Panc1 (cell line): ENCODE measurements around the gene SULT2B1. TPM values are rescaled to one million over a fixed set of nuclear protein-coding genes. Genes with fewer than 3 reads are reported as not detected.

ENCODE experiments used
- ATAC-seq: fragments of 200-7000 bp; cut with Tn5 transposase; 2 replicates; pipeline ENCODE4 v1.9.1; 2020; ENCODE audit warnings: mild to moderate bottlenecking, moderate library complexity
- BruUV-seq: library from RNA; stranded (reverse); fragments of 400-500 nt; replicated peaks from 2 replicates; lab custom pipeline; 2021; lab: Mats Ljungman, UMichigan
- CTCF ChIA-PET: fragments of 300-600 bp; sonication (Branson Sonifier 250); formaldehyde crosslinking; loops from one replicate; lab custom pipeline; 2022; ENCODE audit warnings: antibody characterized with exemption; lab: Charles Lee
- POLR2A ChIA-PET: fragments of 300-600 bp; sonication (Branson Sonifier 250); formaldehyde crosslinking; loops from one replicate; lab custom pipeline; 2022; ENCODE audit warnings: antibody characterized with exemption; lab: Charles Lee
- DNase-seq: peaks from one replicate; pipeline ENCODE4 v3.0.0-alpha.2; 2010; ENCODE audit warnings: low read depth, low spot score
- H3K27ac ChIP-seq: 2 replicates; pipeline ENCODE4 v1.5.1; 2011; ENCODE audit warnings: mild to moderate bottlenecking, low read length, inconsistent platforms
- H3K27me3 ChIP-seq: fragments of 200-500 bp; sonication (Bioruptor generic); 2 replicates; pipeline ENCODE4 v1.6.0; 2014; ENCODE audit warnings: low read length, inconsistent platforms; ENCODE audit not compliant: control insufficient read depth, insufficient read depth
- H3K36me3 ChIP-seq: fragments of 200-500 bp; sonication (Bioruptor generic); 2 replicates; pipeline ENCODE4 v1.5.1; 2014; ENCODE audit warnings: inconsistent platforms, mild to moderate bottlenecking, low read length, moderate library complexity; ENCODE audit not compliant: control insufficient read depth, insufficient read depth
- H3K4me1 ChIP-seq: 2 replicates; pipeline ENCODE4 v1.5.1; 2011; ENCODE audit warnings: inconsistent platforms, mild to moderate bottlenecking, low read length, moderate library complexity; ENCODE audit not compliant: control insufficient read depth, insufficient read depth
- H3K4me3 ChIP-seq, 2 experiments: 2 replicates each; pipeline ENCODE4 v1.5.1; 2011 to 2012; ENCODE audit warnings: low read depth in 2 of 2, low read length in 2 of 2, mild to moderate bottlenecking in 2 of 2, inconsistent platforms in 1 of 2, moderate library complexity in 1 of 2
- H3K9me3 ChIP-seq: fragments of 200-500 bp; sonication (Bioruptor generic); 2 replicates; pipeline ENCODE4 v1.5.1; 2014; ENCODE audit warnings: low read depth, mild to moderate bottlenecking, inconsistent platforms, low read length, moderate library complexity; ENCODE audit not compliant: control insufficient read depth, insufficient read depth
- CTCF ChIP-seq: fragments of 450-650 bp; IDR thresholded peaks from 2 replicates; pipeline ENCODE4 v1.5.1; 2017; ENCODE audit warnings: mild to moderate bottlenecking
- POLR2AphosphoS5 ChIP-seq: IDR thresholded peaks from 2 replicates; pipeline ENCODE4 v1.6.1; 2012; ENCODE audit warnings: mild to moderate bottlenecking, low read depth, low read length, moderate library complexity
- REST ChIP-seq, 2 experiments: IDR thresholded peaks; 2 replicates each; pipeline ENCODE4 v1.6.1; 2011 to 2012; ENCODE audit warnings: low read depth in 2 of 2, control low read depth in 1 of 2, low read length in 1 of 2, mild to moderate bottlenecking in 1 of 2, moderate library complexity in 1 of 2; ENCODE audit not compliant: insufficient read depth in 1 of 2
- SIN3A ChIP-seq: IDR thresholded peaks from 2 replicates; pipeline ENCODE4 v1.6.1; 2012; ENCODE audit warnings: low read depth, mild to moderate bottlenecking, low read length, moderate library complexity, borderline replicate concordance; ENCODE audit not compliant: insufficient read depth
- TCF7L2 ChIP-seq: IDR thresholded peaks from 2 replicates; pipeline ENCODE4 v1.6.1; 2011; ENCODE audit warnings: mild to moderate bottlenecking, low read depth, low read length, inconsistent platforms
- in situ Hi-C: cut with HindIII; loops from 2 replicates; pipeline ENCODE4 v1.10.0; 2016; ENCODE audit warnings: low sequenced_read_pairs, low pct_unique_long_range_greater_than_20kb
- intact Hi-C: fragments of 100-400 bp; cut with micrococcal nuclease; formaldehyde crosslinking; loops from one replicate; pipeline ENCODE4 v1.10.0; 2022; ENCODE audit not compliant: unreplicated experiment
- total RNA-seq: library from RNA; stranded (reverse); gene quantifications from one replicate; pipeline ENCODE4 v1.2.1, GENCODE V29; 2021; ENCODE audit not compliant: unreplicated experiment

The SULT2B1 gene
- total RNA-seq, 1 experiment from 2014 or later, result 3.6 TPM

- in situ Hi-C loops, result no loop called here
- Histone ChIP-seq H3K9me3 (no peaks in the 10 kb centered on the region), H3K27me3 (no peaks in the 10 kb centered on the region), H3K36me3 (no peaks in the 10 kb centered on the region; the same call in 1 of the 2 replicates), H3K27ac (peak overlapping the region; percentile 90), H3K4me1 (peaks cover 22% of the 10 kb centered on the region), H3K4me3 (peak overlapping the region; percentile 62 to 68)
- TF ChIP-seq POLR2AphosphoS5 (no peak), CTCF (no peak), TCF7L2 (peak; percentile 21; the same call in 1 of the 2 replicates), REST (IDR thresholded peaks at IDR 0.05; ENCODE audit: insufficient read depth in 1 of 2, low read depth in 2 of 2, low read length in 1 of 2) (no peak), SIN3A (no peak)
- CTCF ChIA-PET, result no interaction called here
- intact Hi-C loops, result no loop called here
- DNase-seq (peak; percentile 48), ATAC-seq (peak; percentile 37)
- POLR2A ChIA-PET, result no interaction called here
- no TSS peak for BruUV-seq
Measured at GRCh38 chr19:48637948-48638830, 86.2 kb downstream of the SULT2B1 start.

- ChIA-PET CTCF (no interaction called here), POLR2A (interaction anchor here (0.7 to 1.1 kb wide), 2 partner anchors 10 to 355 kb away, joined by 3 read pairs; partner anchors contain the start of gene RUVBL2)
- TF ChIP-seq CTCF (no peak), POLR2AphosphoS5 (no peak), TCF7L2 (no peak), SIN3A (no peak), REST (IDR thresholded peaks at IDR 0.05; ENCODE audit: insufficient read depth in 1 of 2, low read depth in 2 of 2, low read length in 1 of 2) (no peak)
- Histone ChIP-seq H3K4me1 (peaks cover 15% of the 10 kb centered on the region), H3K36me3 (no peaks in the 10 kb centered on the region; the same call in 1 of the 2 replicates), H3K27me3 (no peaks in the 10 kb centered on the region), H3K4me3 (no peak overlapping the region), H3K27ac (peak overlapping the region; percentile 90), H3K9me3 (no peaks in the 10 kb centered on the region)
- no peak for ATAC-seq
- intact Hi-C loops (no loop called here), in situ Hi-C loops (no loop called here)
- DNase-seq, result no peak
- no TSS peak for BruUV-seq
Measured at GRCh38 chr19:48638831-48639381, 86.9 kb downstream of the SULT2B1 start.
